SH-SY5Y (cell line): ENCODE data around the gene GPHN.

Source experiments
- GATA2 ChIP-seq: IDR thresholded peaks from 2 replicates; pipeline ENCODE4 v1.6.1; 2011; ENCODE audit warnings: mild to moderate bottlenecking, low read depth, low read length
- GATA3 ChIP-seq: IDR thresholded peaks from 2 replicates; pipeline ENCODE4 v1.6.1; 2011; ENCODE audit warnings: low read depth, mild to moderate bottlenecking, low read length, moderate library complexity

The GPHN gene

DNA sequence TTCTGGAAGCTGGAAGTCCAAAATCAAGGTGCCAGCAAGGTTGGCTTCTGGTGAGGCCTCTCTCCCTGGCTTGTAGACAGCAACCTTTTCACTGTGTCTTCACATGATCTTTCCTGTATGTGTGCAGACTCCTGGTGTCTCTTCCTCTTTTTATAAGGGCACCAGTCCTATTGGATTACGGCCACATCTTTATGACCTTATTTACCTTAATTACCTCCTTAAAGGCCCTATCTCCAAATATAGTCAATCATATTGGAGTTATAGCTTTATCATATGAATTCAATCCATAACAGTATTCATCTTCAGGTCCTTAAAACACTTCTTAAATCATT, 660.1 kb downstream of the GPHN start:
- no peak for TF ChIP-seq GATA3
- TF ChIP-seq GATA2, result no peak

- no peak for TF ChIP-seq GATA2
- no peak for TF ChIP-seq GATA3
Observed at GRCh38 chr14:67170660-67171059, 662.7 kb downstream of the GPHN start.

DNA sequence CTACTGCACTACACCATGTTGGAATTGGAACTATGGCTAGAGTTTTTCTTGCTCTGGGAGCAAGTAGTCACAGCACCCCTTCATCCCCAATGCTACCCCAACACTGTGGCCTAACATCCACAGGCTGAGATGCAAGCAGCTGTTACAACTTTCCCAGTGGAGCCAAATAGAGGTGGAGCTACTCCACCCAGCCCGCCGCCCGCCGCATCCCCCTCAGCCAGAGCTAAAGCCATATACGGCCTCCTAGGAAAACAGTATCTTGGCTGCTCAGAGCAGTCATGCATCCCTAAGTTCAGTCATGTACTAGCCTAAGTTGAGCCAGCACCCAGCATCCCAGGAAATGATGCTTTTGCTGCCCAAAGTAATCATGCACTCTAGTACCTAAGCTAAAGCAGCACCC, 664.1 kb downstream of the GPHN start:
- TF ChIP-seq GATA3 (no peak), GATA2 (no peak)

GRCh38 chr14:67172520-67172919, 664.6 kb downstream of the GPHN start:
- TF ChIP-seq GATA3 (no peak), GATA2 (no peak)

- TF ChIP-seq GATA3, result no peak
- TF ChIP-seq GATA2, result no peak
Observed at GRCh38 chr14:67173719-67174118, 665.8 kb downstream of the GPHN start.

GRCh38 chr14:67186172-67186768, 678.3 kb downstream of the GPHN start:
- TF ChIP-seq GATA2, result no peak
- no peak for TF ChIP-seq GATA3

DNA sequence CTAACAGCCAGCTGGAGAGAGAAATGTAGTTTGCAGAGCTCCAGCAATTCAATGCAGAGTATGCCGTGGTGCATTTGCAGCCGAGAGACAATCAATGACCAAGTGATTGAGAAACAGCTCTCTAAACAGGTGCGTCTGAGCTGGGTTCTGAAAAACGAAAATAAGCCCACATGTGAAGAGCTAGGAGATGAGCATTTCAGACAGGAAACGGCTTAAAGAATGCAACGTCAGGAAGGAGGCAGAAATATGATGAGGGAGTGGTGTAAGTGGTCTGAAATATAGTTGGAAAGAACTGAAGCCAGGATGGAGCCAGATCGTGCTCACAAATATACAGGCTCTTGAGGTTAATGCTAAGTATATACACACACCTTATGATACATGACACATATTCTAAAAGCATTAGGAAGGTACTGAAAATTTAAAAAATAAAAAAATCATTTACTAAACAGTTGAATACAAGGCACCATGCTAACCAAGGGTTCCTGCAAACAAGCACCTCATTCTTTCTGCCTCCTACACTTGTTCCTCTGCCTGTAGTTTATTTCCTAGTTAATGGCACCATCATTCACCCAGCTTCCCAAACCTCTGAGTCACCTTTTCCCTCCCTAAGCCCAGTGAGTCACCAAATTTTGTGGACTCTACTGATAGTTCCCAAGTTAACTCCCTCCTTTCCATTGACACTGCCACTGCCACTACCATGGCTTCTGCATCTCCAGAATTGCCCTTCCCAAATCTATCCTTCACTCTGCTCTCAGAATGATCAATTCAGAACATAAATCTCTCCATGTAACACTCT, 679.0 kb downstream of the GPHN start:
- TF ChIP-seq GATA2 (no peak), GATA3 (no peak)

DNA sequence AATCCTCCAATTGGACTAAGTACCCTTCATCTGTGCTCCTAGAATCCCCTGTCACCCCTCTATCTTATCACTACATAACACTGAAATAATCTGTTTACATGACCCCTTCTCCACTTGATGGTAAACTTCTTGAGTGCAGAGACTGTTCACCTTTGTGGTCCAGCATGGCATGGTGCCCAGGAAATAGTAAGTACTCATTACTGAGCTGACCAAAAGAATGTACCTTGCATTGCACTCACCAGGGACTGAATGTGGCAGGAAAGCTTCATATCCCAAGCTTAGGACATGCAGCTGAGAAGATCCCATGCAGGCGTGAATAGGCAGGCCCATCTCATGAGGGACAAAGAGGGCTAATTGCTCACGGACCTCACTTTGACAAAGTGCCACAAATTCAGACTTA, 679.9 kb downstream of the GPHN start:
- no peak for TF ChIP-seq GATA3
- no peak for TF ChIP-seq GATA2

- no peak for TF ChIP-seq GATA2
Observed at GRCh38 chr14:67188326-67188725, 680.4 kb downstream of the GPHN start.

- no peak for TF ChIP-seq GATA3
- TF ChIP-seq GATA2, result no peak
Observed at GRCh38 chr14:67191768-67192290, 683.9 kb downstream of the GPHN start.

- TF ChIP-seq GATA3, result no peak
Observed at GRCh38 chr14:67192366-67192765, 684.4 kb downstream of the GPHN start.

- no peak for TF ChIP-seq GATA2
- no peak for TF ChIP-seq GATA3
Observed at GRCh38 chr14:67195279-67195678, 687.3 kb downstream of the GPHN start.

DNA sequence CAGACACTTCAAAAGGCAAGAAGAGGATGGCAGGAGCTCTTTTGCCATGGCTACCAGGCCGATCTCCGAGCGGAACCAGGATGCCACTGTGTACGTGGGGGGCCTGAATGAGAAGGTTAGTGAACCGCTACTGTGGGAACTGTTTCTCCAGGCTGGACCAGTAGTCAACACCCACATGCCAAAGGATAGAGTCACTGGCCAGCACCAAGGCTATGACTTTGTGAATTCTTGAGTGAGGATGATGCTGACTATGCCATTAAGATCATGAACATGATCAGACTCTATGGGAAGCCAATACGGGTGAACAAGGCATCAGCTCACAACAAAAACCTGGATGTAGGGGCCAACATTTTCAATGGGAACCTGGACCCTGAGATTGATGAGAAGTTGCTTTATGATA, 691.1 kb downstream of the GPHN start:
- no peak for TF ChIP-seq GATA2
- TF ChIP-seq GATA3, result no peak

DNA sequence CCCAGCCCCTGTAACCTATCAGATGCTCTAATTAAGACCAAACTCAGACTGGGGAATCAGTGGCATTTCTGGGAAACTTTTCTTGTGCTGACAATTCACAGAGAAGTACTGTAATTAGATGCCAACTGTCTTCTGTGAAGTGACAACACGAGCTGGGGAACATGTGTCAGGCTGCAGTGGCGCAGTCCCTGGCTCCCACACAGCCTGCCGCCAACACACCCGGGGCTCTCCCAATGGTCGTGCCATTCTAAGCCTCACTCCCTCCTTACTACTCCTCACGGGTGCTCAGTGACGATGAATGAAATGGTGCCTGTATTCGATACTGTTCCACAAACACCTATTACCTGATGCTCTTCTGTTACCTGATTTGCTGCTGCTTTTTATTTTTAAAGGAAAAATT, 699.9 kb downstream of the GPHN start:
- no peak for TF ChIP-seq GATA3
- TF ChIP-seq GATA2, result no peak

DNA sequence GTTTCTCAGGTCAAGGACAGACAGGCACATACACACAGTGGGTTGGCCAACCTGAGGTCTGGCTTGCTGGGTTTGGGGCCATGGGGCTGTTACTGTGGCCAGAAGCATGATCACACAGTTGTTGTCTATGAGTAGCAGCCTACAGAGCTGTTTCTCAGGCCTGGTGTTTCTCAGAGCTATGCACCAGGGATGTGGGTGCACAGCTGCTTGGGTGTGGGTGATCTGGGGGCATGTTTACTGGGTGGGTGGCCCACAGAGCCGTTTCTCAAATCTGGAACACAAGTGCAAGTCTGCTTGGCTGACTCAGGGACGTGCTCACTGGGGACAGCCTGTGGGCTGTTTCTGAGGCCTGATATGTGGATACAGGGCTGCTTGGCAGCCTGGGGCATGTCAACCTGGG, 710.2 kb downstream of the GPHN start:
- TF ChIP-seq GATA2 (no peak), GATA3 (no peak)
